Erythroblast (primary cell): ENCODE results near the gene DTWD2.

ENCODE experiments used
- GATA1 ChIP-seq: IDR thresholded peaks from 2 replicates; pipeline ENCODE4 v1.6.1; 2011; ENCODE audit warnings: low read depth, mild to moderate bottlenecking, control low read depth, low read length, moderate library complexity
- POLR2A ChIP-seq: IDR thresholded peaks from 2 replicates; pipeline ENCODE4 v1.6.1; 2011; ENCODE audit warnings: mild to moderate bottlenecking, low read length

DNA sequence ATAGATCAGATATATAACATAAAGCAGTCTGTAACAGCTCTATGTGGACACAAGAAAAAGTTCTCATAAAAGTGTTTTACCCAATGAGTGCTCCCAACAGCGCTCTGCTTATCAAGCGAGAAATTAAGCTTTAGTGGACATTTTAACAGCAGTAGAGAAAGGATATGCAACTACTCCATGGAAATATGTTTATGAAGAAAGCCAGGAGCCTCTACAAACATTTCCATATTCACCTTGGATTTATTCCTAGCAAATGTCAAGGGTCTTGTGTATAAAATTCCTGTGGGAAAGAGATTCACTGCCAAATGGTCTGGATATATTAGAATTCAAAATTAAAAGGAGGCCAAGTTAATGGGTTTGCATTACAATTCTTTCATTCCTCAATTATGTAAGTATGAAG, 66.5 kb downstream of the DTWD2 start:
- no peak for TF ChIP-seq POLR2A
- no peak for TF ChIP-seq GATA1
